Panc1 (cell line): ENCODE results near the gene C9orf85.

Experiments
- CTCF ChIP-seq: fragments of 450-650 bp; IDR thresholded peaks from 2 replicates; pipeline ENCODE4 v1.5.1; 2017; ENCODE audit warnings: mild to moderate bottlenecking
- POLR2AphosphoS5 ChIP-seq: IDR thresholded peaks from 2 replicates; pipeline ENCODE4 v1.6.1; 2012; ENCODE audit warnings: mild to moderate bottlenecking, low read depth, low read length, moderate library complexity
- REST ChIP-seq, 2 experiments: IDR thresholded peaks; 2 replicates each; pipeline ENCODE4 v1.6.1; 2011 to 2012; ENCODE audit warnings: low read depth in 2 of 2, control low read depth in 1 of 2, low read length in 1 of 2, mild to moderate bottlenecking in 1 of 2, moderate library complexity in 1 of 2; ENCODE audit not compliant: insufficient read depth in 1 of 2
- TCF7L2 ChIP-seq: IDR thresholded peaks from 2 replicates; pipeline ENCODE4 v1.6.1; 2011; ENCODE audit warnings: mild to moderate bottlenecking, low read depth, low read length, inconsistent platforms

- TF ChIP-seq CTCF, result no peak
- no peak for TF ChIP-seq POLR2AphosphoS5
- TF ChIP-seq REST (IDR thresholded peaks at IDR 0.05; ENCODE audit: insufficient read depth in 1 of 2, low read depth in 2 of 2, low read length in 1 of 2), result no peak
- TF ChIP-seq TCF7L2, result no peak
Observed at GRCh38 chr9:71884005-71884404, 27.4 kb upstream of the C9orf85 start.
